GM21529 (cell line): Measurements from ENCODE around the gene FAM98B.
A peak's percentile ranks its signal among the peaks of the same experiment; 100 is the strongest.

Experiments used
- ATAC-seq: cut with Tn5 transposase; IDR thresholded peaks from one replicate; pipeline ENCODE4 v1.9.1; 2021; ENCODE audit not compliant: unreplicated experiment

FAM98B gene

GRCh38 chr15:38504680-38505467, 50.9 kb downstream of the FAM98B start:
- no peak for ATAC-seq

GRCh38 chr15:38506997-38507396, 53.1 kb downstream of the FAM98B start:
- ATAC-seq = no peak

- ATAC-seq = no peak
These were observed 53.6 kb downstream of the FAM98B start for GRCh38 chr15:38507570-38507969.

- ATAC-seq = peak; percentile 67
These were observed 54.7 kb downstream of the FAM98B start for GRCh38 chr15:38508647-38509046.

GRCh38 chr15:38509152-38509551, 55.2 kb downstream of the FAM98B start:
- ATAC-seq = no peak

GRCh38 chr15:38512901-38513300, 59.0 kb downstream of the FAM98B start:
- no peak for ATAC-seq

GRCh38 chr15:38514601-38515000, 60.7 kb downstream of the FAM98B start:
- peak; percentile 94 for ATAC-seq

GRCh38 chr15:38516626-38517025, 62.7 kb downstream of the FAM98B start:
- ATAC-seq = no peak

GRCh38 chr15:38517312-38517975, 63.5 kb downstream of the FAM98B start:
- ATAC-seq = no peak

GRCh38 chr15:38518084-38518483, 64.2 kb downstream of the FAM98B start:
- ATAC-seq = no peak

GRCh38 chr15:38520035-38520434, 66.1 kb downstream of the FAM98B start:
- no peak for ATAC-seq

GRCh38 chr15:38521316-38521715, 67.4 kb downstream of the FAM98B start:
- no peak for ATAC-seq

- ATAC-seq = no peak
These were observed 69.0 kb downstream of the FAM98B start for GRCh38 chr15:38522922-38523321.

- ATAC-seq = no peak
These were observed 70.2 kb downstream of the FAM98B start for GRCh38 chr15:38524156-38524555.

- no peak for ATAC-seq
These were observed 71.6 kb downstream of the FAM98B start for GRCh38 chr15:38525489-38525888.

GRCh38 chr15:38526158-38526557, 72.2 kb downstream of the FAM98B start:
- no peak for ATAC-seq

- ATAC-seq = no peak
These were observed 74.4 kb downstream of the FAM98B start for GRCh38 chr15:38528294-38528693.

GRCh38 chr15:38530113-38530512, 76.2 kb downstream of the FAM98B start:
- ATAC-seq = peak; percentile 63

GRCh38 chr15:38531509-38531908, 77.6 kb downstream of the FAM98B start:
- no peak for ATAC-seq

- ATAC-seq = no peak
These were observed 78.8 kb downstream of the FAM98B start for GRCh38 chr15:38532728-38533127.

GRCh38 chr15:38533416-38533915, 79.5 kb downstream of the FAM98B start:
- no peak for ATAC-seq

GRCh38 chr15:38533926-38534325, 80.0 kb downstream of the FAM98B start:
- no peak for ATAC-seq
